AG04449 (cell line): ENCODE results near the gene MAP3K4.

Experiments used
- CTCF ChIA-PET: fragments of 350-600 bp; formaldehyde crosslinking; extraction: SDS; loops from one replicate; lab custom pipeline; 2021; ENCODE audit warnings: antibody characterized with exemption; lab: Yijun Ruan, JAX
- POLR2A ChIA-PET: fragments of 400-600, 350-600 bp; formaldehyde crosslinking; extraction: SDS; loops from one replicate; lab custom pipeline; 2020; ENCODE audit warnings: antibody characterized with exemption, inconsistent platforms; lab: Yijun Ruan, JAX
- DNase-seq: peaks from one replicate; pipeline ENCODE4 v3.0.0-alpha.2; 2010; ENCODE audit warnings: low read depth, low spot score
- H3K4me3 ChIP-seq: 2 replicates; pipeline ENCODE4 v1.5.1; 2011; ENCODE audit warnings: low read depth, mild to moderate bottlenecking, control low read depth, low read length
- CTCF ChIP-seq: IDR thresholded peaks from one replicate; pipeline ENCODE4 v1.5.1; 2011; ENCODE audit warnings: mild to moderate bottlenecking, moderate library complexity, low read length, control low read depth, inconsistent platforms; ENCODE audit not compliant: insufficient read depth; ENCODE audit errors: missing control alignments

Gene MAP3K4

GRCh38 chr6:161132384-161132783, 140.8 kb downstream of the MAP3K4 start:
- DNase-seq, result no peak
- no peak for TF ChIP-seq CTCF
- POLR2A ChIA-PET, result no interaction called here
- CTCF ChIA-PET, result interaction anchor here (1.9 to 5.2 kb wide), 2 partner anchors 201 to 240 kb away, joined by 6 to 37 read pairs; no protein-coding TSS in a partner anchor
- H3K4me3 ChIP-seq, result no peak overlapping the region

GRCh38 chr6:161133963-161134362, 142.4 kb downstream of the MAP3K4 start:
- ChIA-PET POLR2A (no interaction called here), CTCF (interaction anchor here (0.6 to 5.2 kb wide), 3 partner anchors 19 to 239 kb away, joined by 4 to 37 read pairs (median 6); no protein-coding TSS in a partner anchor)
- DNase-seq, result no peak

GRCh38 chr6:161134550-161135298, 143.2 kb downstream of the MAP3K4 start:
- CTCF ChIA-PET, result interaction anchor here (1.4 to 5.2 kb wide), 2 partner anchors 18 to 238 kb away, joined by 3 to 37 read pairs; no protein-coding TSS in a partner anchor
- no peak for TF ChIP-seq CTCF
- no peak for DNase-seq
- no peak overlapping the region for H3K4me3 ChIP-seq
- POLR2A ChIA-PET, result interaction anchor here (0.9 kb wide), 1 partner anchor 19 kb away, joined by 3 read pairs; no protein-coding TSS in a partner anchor

More at GRCh38 chr6:161133963-161134362, 142.4 kb downstream of the MAP3K4 start:
- TF ChIP-seq CTCF, result no peak
- no peak overlapping the region for H3K4me3 ChIP-seq

- POLR2A ChIA-PET, result interaction anchor here (0.9 kb wide), 1 partner anchor 20 kb away, joined by 3 read pairs; no protein-coding TSS in a partner anchor
- DNase-seq, result no peak
- CTCF ChIA-PET, result interaction anchor here (1.4 to 5.2 kb wide), 2 partner anchors 17 to 237 kb away, joined by 3 to 37 read pairs; no protein-coding TSS in a partner anchor
- H3K4me3 ChIP-seq, result no peak overlapping the region
- no peak for TF ChIP-seq CTCF
Measured at GRCh38 chr6:161135695-161136591, 144.4 kb downstream of the MAP3K4 start.

GRCh38 chr6:161136655-161137054, 145.1 kb downstream of the MAP3K4 start:
- no peak for TF ChIP-seq CTCF
- no peak overlapping the region for H3K4me3 ChIP-seq
- ChIA-PET CTCF (no interaction called here), POLR2A (no interaction called here)
- DNase-seq, result no peak
